CD4-positive, alpha-beta memory T cell (primary cell): ENCODE results near the gene TPR. TPM values are rescaled to one million over a fixed set of nuclear protein-coding genes. Genes with fewer than 3 reads are reported as not detected.
A peak's percentile ranks its signal among the peaks of the same experiment; 100 is the strongest.

Experiments used
- CTCF ChIA-PET: fragments of 350-600 bp; sonication (Branson Sonifier 250); formaldehyde crosslinking; loops from one replicate; lab custom pipeline; 2021; ENCODE audit warnings: inconsistent platforms; ENCODE audit not compliant: partially characterized antibody; lab: Charles Lee
- POLR2A ChIA-PET: fragments of 350-600 bp; sonication (Branson Sonifier 250); formaldehyde crosslinking; loops from one replicate; lab custom pipeline; 2021; ENCODE audit not compliant: partially characterized antibody; lab: Charles Lee
- DNase-seq, 5 donors: peaks; one replicate each; pipeline versions ENCODE4 v3.0.0 to v3.0.0-alpha.2; 2020 to 2022; ENCODE audit warnings: mixed read lengths in 1 of 5
- H3K27ac ChIP-seq: one replicate; pipeline ENCODE4 v1.7.0; 2013; ENCODE audit warnings: low read depth, low read length
- H3K27me3 ChIP-seq: 2 replicates; pipeline ENCODE4 v1.7.0; 2013; ENCODE audit warnings: mild to moderate bottlenecking, low read length, moderate library complexity; ENCODE audit not compliant: insufficient read depth
- H3K36me3 ChIP-seq: 2 replicates; pipeline ENCODE4 v1.7.0; 2013; ENCODE audit warnings: mild to moderate bottlenecking, low read length, moderate library complexity; ENCODE audit not compliant: insufficient read depth
- H3K4me1 ChIP-seq: 2 replicates; pipeline ENCODE4 v1.7.0; 2013; ENCODE audit warnings: mild to moderate bottlenecking, low read length, moderate library complexity; ENCODE audit not compliant: insufficient read depth
- H3K4me3 ChIP-seq, 2 donors: one replicate each; pipeline ENCODE4 v1.7.0; 2013; ENCODE audit warnings: low read length in 2 of 2, mild to moderate bottlenecking in 1 of 2
- H3K9me3 ChIP-seq, 2 donors: one replicate each; pipeline ENCODE4 v1.7.0; 2013; ENCODE audit warnings: low read length in 2 of 2, control low read depth in 1 of 2; ENCODE audit not compliant: control insufficient read depth in 1 of 2
- H3K27ac Mint-ChIP-seq, 7 donors: one replicate each; pipeline ENCODE4 v1.8.0; 2020 to 2021; ENCODE audit warnings: mixed read lengths in 7 of 7, mild to moderate bottlenecking in 6 of 7, inconsistent platforms in 3 of 7, moderate library complexity in 3 of 7
- H3K27me3 Mint-ChIP-seq, 2 donors: one replicate each; pipeline ENCODE4 v1.8.0; 2020 to 2021; ENCODE audit warnings: mixed read lengths in 2 of 2
- H3K36me3 Mint-ChIP-seq, 2 donors: one replicate each; pipeline ENCODE4 v1.8.0; 2020 to 2021; ENCODE audit warnings: mixed read lengths in 2 of 2, inconsistent platforms in 1 of 2, mild to moderate bottlenecking in 1 of 2
- H3K4me1 Mint-ChIP-seq, 4 donors: one replicate each; pipeline ENCODE4 v1.8.0; 2020 to 2021; ENCODE audit warnings: mixed read lengths in 4 of 4, mild to moderate bottlenecking in 1 of 4
- H3K4me3 Mint-ChIP-seq, 8 donors: one replicate each; pipeline ENCODE4 v1.8.0; 2020 to 2021; ENCODE audit warnings: mixed read lengths in 8 of 8, mild to moderate bottlenecking in 7 of 8, moderate library complexity in 6 of 8, inconsistent platforms in 3 of 8
- H3K9me3 Mint-ChIP-seq, 8 donors: one replicate each; pipeline ENCODE4 v1.8.0; 2020 to 2021; ENCODE audit warnings: mixed read lengths in 8 of 8, mild to moderate bottlenecking in 5 of 8, inconsistent platforms in 3 of 8, moderate library complexity in 1 of 8
- intact Hi-C: fragments of 100-400 bp; cut with micrococcal nuclease; formaldehyde crosslinking; loops from one replicate; pipeline ENCODE4 v1.15.1; 2023
- polyA plus RNA-seq, 2 donors: library from polyadenylated mRNA; unstranded; fragments of 300-500 nt; fragmentation: Illumina TruSeq; gene quantifications; one replicate each; pipeline ENCODE4 v1.2.3, GENCODE V29; 2021
- total RNA-seq, 2 experiments: library from RNA; stranded (reverse); gene quantifications; one replicate each; pipeline ENCODE4 v1.2.3, GENCODE V29; 2021

TPR gene
- total and polyA plus RNA-seq, 4 experiments from 2014 or later = 23.8 to 167 (median 130) TPM

DNA sequence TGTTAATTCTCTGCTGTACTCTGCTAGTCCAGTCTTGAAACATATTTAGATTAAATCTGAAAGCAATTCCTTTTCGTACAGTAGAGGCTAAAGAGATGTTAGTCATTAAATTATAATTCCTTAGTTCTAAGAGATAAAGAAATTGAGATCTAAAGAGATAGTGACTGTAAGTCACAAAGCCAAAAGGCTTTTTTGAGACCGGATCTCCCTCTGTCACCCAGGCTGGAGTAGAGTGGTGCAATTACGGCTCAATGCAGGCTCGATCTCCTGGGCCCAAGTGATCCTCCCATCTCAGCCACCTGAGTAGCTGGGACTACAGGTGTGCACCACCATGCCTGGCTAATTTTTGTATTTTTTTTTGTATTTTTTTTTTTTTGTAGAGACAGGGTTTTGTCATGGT, 64.7 kb downstream of the TPR start:
- Histone ChIP-seq H3K27me3 (no peaks in the 10 kb centered on the region), H3K4me1 (peaks cover 44% of the 10 kb centered on the region), H3K36me3 (peaks cover 5% of the 10 kb centered on the region), H3K4me3 (no peak overlapping the region), H3K27ac (no peak overlapping the region), H3K9me3 (no peaks in the 10 kb centered on the region)
- no peak for DNase-seq
- Mint-ChIP-seq H3K36me3 (peaks cover 24 to 30% of the 10 kb centered on the region in 2 donors), H3K4me1 (peaks cover 12 to 23% (median 14%) of the 10 kb centered on the region in 4 donors), H3K9me3 (no peaks in the 10 kb centered on the region), H3K4me3 (no peak overlapping the region), H3K27ac (peak overlapping the region in 1 of 7 donors; percentile 35), H3K27me3 (no peaks in the 10 kb centered on the region)
- ChIA-PET CTCF (interaction anchor here (1.0 kb wide), 1 partner anchor 9 kb away, joined by 3 read pairs; no protein-coding TSS in a partner anchor), POLR2A (interaction anchor here (0.9 kb wide), 1 partner anchor 28 kb away, joined by 3 read pairs; no protein-coding TSS in a partner anchor)
- intact Hi-C loops = no loop called here

DNA sequence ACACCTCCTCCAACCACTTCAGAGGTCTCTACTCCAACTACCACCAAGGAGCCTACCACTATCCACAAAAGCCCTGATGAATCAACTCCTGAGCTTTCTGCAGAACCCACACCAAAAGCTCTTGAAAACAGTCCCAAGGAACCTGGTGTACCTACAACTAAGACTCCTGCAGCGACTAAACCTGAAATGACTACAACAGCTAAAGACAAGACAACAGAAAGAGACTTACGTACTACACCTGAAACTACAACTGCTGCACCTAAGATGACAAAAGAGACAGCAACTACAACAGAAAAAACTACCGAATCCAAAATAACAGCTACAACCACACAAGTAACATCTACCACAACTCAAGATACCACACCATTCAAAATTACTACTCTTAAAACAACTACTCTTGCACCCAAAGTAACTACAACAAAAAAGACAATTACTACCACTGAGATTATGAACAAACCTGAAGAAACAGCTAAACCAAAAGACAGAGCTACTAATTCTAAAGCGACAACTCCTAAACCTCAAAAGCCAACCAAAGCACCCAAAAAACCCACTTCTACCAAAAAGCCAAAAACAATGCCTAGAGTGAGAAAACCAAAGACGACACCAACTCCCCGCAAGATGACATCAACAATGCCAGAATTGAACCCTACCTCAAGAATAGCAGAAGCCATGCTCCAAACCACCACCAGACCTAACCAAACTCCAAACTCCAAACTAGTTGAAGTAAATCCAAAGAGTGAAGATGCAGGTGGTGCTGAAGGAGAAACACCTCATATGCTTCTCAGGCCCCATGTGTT, 66.6 kb downstream of the TPR start:
- H3K27ac ChIP-seq = no peak overlapping the region
- DNase-seq = no peak

DNA sequence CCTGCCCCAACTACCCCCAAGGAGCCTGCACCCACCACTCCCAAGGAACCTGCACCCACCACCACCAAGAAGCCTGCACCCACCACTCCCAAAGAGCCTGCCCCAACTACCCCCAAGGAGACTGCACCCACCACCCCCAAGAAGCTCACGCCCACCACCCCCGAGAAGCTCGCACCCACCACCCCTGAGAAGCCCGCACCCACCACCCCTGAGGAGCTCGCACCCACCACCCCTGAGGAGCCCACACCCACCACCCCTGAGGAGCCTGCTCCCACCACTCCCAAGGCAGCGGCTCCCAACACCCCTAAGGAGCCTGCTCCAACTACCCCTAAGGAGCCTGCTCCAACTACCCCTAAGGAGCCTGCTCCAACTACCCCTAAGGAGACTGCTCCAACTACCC, 67.6 kb downstream of the TPR start:
- Histone ChIP-seq H3K27me3 (no peaks in the 10 kb centered on the region), H3K9me3 (no peaks in the 10 kb centered on the region), H3K4me3 (no peak overlapping the region), H3K36me3 (no peaks in the 10 kb centered on the region), H3K4me1 (peaks cover 71% of the 10 kb centered on the region), H3K27ac (no peak overlapping the region)
- H3K27me3 Mint-ChIP-seq = no peaks in the 10 kb centered on the region
- H3K9me3 Mint-ChIP-seq = no peaks in the 10 kb centered on the region
- peak overlapping the region in 1 of 7 donors; percentile 24 for H3K27ac Mint-ChIP-seq
- ChIA-PET CTCF (interaction anchor here (1.0 kb wide), 1 partner anchor 10 kb away, joined by 3 read pairs; no protein-coding TSS in a partner anchor), POLR2A (interaction anchor here (1.6 kb wide), 1 partner anchor 10 kb away, joined by 14 read pairs; no protein-coding TSS in a partner anchor)
- peaks cover 9 to 11% of the 10 kb centered on the region in 2 donors for H3K36me3 Mint-ChIP-seq
- intact Hi-C loops = no loop called here
- peaks cover 23 to 33% (median 31%) of the 10 kb centered on the region in 4 donors for H3K4me1 Mint-ChIP-seq
- H3K4me3 Mint-ChIP-seq = no peak overlapping the region
- no peak for DNase-seq

More for the DNA sequence above, 66.6 kb downstream of the TPR start:
- Histone ChIP-seq H3K4me3 (no peak overlapping the region), H3K9me3 (no peaks in the 10 kb centered on the region), H3K36me3 (peaks cover 5% of the 10 kb centered on the region), H3K4me1 (peaks cover 63% of the 10 kb centered on the region), H3K27me3 (no peaks in the 10 kb centered on the region)
- intact Hi-C loops = no loop called here
- Mint-ChIP-seq H3K9me3 (no peaks in the 10 kb centered on the region), H3K27me3 (no peaks in the 10 kb centered on the region), H3K27ac (no peak overlapping the region), H3K4me3 (no peak overlapping the region), H3K4me1 (peaks cover 21 to 33% (median 28%) of the 10 kb centered on the region in 4 donors), H3K36me3 (peaks cover 14 to 17% of the 10 kb centered on the region in 2 donors)
- POLR2A ChIA-PET = interaction anchor here (1.1 to 1.6 kb wide), 4 partner anchors 9 to 19 kb away, joined by 4 to 14 read pairs (median 4); no protein-coding TSS in a partner anchor
- CTCF ChIA-PET = interaction anchor here (1.1 to 1.3 kb wide), 2 partner anchors 19 to 67 kb away, joined by 5 read pairs; partner anchors contain the start of genes ODR4 and TPR

DNA sequence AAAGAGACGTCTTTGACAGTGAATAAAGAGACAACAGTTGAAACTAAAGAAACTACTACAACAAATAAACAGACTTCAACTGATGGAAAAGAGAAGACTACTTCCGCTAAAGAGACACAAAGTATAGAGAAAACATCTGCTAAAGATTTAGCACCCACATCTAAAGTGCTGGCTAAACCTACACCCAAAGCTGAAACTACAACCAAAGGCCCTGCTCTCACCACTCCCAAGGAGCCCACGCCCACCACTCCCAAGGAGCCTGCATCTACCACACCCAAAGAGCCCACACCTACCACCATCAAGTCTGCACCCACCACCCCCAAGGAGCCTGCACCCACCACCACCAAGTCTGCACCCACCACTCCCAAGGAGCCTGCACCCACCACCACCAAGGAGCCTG, 68.5 kb downstream of the TPR start:
- ChIA-PET CTCF (interaction anchor here (2.1 kb wide), 1 partner anchor 11 kb away, joined by 7 read pairs; no protein-coding TSS in a partner anchor), POLR2A (interaction anchor here (1.7 kb wide), 1 partner anchor 17 kb away, joined by 5 read pairs; no protein-coding TSS in a partner anchor)
- intact Hi-C loops = no loop called here
- no peaks in the 10 kb centered on the region for H3K9me3 Mint-ChIP-seq
- H3K4me3 ChIP-seq = no peak overlapping the region
- H3K36me3 ChIP-seq = no peaks in the 10 kb centered on the region
- no peaks in the 10 kb centered on the region for H3K27me3 ChIP-seq
- no peaks in the 10 kb centered on the region for H3K9me3 ChIP-seq
- no peak overlapping the region for H3K27ac ChIP-seq
- H3K4me1 Mint-ChIP-seq = peaks cover 27 to 40% (median 35%) of the 10 kb centered on the region in 4 donors
- no peak for DNase-seq
- H3K36me3 Mint-ChIP-seq = peaks cover 8 to 9% of the 10 kb centered on the region in 2 donors
- peaks cover 0 to 1% of the 10 kb centered on the region in 2 donors for H3K27me3 Mint-ChIP-seq
- H3K4me1 ChIP-seq = peaks cover 74% of the 10 kb centered on the region
- peak overlapping the region; percentile 39 to 94 (median 69) for H3K27ac Mint-ChIP-seq
- H3K4me3 Mint-ChIP-seq = peak overlapping the region in 6 of 8 donors; percentile 13 to 69 (median 45)

DNA sequence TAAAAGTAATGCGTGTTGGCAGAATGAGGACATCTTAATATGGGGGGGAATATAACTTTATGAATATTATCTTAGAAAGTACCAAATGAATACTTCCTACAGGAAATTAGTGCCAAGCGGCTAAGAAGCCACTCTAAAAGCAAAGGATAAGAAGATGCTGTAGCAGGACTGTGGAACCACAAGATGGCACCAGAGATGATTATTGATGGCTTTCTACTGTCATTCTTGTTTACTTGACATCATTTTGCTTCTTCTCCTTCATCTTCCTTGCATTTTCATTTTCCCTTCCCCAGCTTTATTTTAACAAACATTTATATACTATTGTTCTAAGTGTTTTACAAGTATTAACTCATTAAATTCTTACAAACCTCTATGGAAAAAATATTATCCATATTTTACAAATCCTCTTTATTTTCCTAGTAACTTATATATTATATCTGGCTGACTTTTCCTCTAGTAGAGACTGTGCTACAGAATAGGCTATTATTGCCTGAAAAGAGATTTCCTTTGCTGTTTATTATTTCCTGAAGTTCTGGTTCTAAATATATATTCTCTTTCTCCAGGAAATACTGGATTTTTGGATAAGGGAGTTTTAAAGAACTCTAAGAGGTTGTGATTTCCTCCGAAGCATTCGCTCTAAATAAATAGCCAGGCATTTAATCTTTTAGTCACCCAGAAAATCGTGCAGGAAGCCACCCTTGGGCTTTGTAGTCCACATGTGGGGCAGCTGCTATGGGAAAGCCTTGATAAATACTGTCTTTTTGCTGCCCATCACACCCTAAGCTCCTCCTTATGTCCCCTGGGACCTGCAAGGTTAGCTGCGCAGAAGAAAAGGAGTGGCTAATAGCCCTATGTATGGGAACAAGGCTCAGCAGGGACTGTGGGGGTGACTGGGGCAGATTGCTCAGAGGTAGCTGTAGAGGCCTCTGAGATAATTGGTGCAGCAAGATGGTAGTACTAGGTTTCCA, 69.8 kb downstream of the TPR start:
- Mint-ChIP-seq H3K27me3 (peaks cover 0 to 1% of the 10 kb centered on the region in 2 donors), H3K27ac (peak overlapping the region; percentile 53 to 91 (median 79)), H3K4me1 (peaks cover 31 to 45% (median 39%) of the 10 kb centered on the region in 4 donors), H3K4me3 (peak overlapping the region in 3 of 8 donors; percentile 3 to 54 (median 37)), H3K36me3 (peaks cover 2 to 4% of the 10 kb centered on the region in 2 donors), H3K9me3 (no peaks in the 10 kb centered on the region)
- peak in 3 of 5 donors; percentile 25 to 42 (median 34) for DNase-seq
- H3K4me3 ChIP-seq = no peak overlapping the region
- CTCF ChIA-PET = interaction anchor here (0.8 to 2.4 kb wide), 9 partner anchors 12 to 70 kb away, joined by 3 to 14 read pairs (median 4); partner anchors contain the start of genes ODR4 and TPR
- no peaks in the 10 kb centered on the region for H3K36me3 ChIP-seq
- H3K9me3 ChIP-seq = no peaks in the 10 kb centered on the region
- POLR2A ChIA-PET = interaction anchor here (0.6 to 1.9 kb wide), 6 partner anchors 12 to 70 kb away, joined by 3 to 6 read pairs (median 5); partner anchors contain the start of genes ODR4 and TPR
- H3K27me3 ChIP-seq = no peaks in the 10 kb centered on the region
- H3K4me1 ChIP-seq = peaks cover 79% of the 10 kb centered on the region
- H3K27ac ChIP-seq = no peak overlapping the region
- intact Hi-C loops = loop anchor here (1.0 to 2.0 kb wide), 4 partner anchors 16 to 681 kb away; no protein-coding TSS in a partner anchor

DNA sequence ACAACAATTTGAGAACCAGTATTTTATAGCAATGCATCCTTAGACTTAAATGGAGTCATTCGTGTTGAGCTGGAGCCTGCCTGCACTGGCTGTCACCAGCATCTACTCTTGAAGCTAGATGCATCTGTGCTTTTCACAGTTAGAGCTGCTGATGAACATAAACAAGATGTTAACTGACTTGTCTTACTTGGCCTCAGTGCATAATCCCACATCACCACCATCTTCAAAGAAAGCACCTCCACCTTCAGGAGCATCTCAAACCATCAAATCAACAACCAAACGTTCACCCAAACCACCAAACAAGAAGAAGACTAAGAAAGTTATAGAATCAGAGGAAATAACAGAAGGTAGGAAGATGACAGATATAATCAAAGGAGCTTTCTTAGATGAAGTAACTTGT, 71.1 kb downstream of the TPR start:
- Mint-ChIP-seq H3K9me3 (no peaks in the 10 kb centered on the region), H3K27ac (peak overlapping the region; percentile 55 to 93 (median 78)), H3K4me1 (peaks cover 30 to 44% (median 38%) of the 10 kb centered on the region in 4 donors), H3K27me3 (peaks cover 0 to 1% of the 10 kb centered on the region in 2 donors), H3K4me3 (peak overlapping the region in 5 of 8 donors; percentile 2 to 76 (median 29)), H3K36me3 (no peaks in the 10 kb centered on the region)
- DNase-seq = peak; percentile 33 to 48 (median 37)
- Histone ChIP-seq H3K4me3 (no peak overlapping the region), H3K27ac (no peak overlapping the region), H3K36me3 (no peaks in the 10 kb centered on the region), H3K4me1 (peaks cover 70% of the 10 kb centered on the region), H3K9me3 (no peaks in the 10 kb centered on the region), H3K27me3 (no peaks in the 10 kb centered on the region)
- intact Hi-C loops = loop anchor here (1.0 to 2.0 kb wide), 2 partner anchors 15 to 21 kb away; no protein-coding TSS in a partner anchor
- ChIA-PET POLR2A (interaction anchor here (1.0 to 1.9 kb wide), 5 partner anchors 13 to 71 kb away, joined by 3 to 6 read pairs (median 5); partner anchors contain the start of genes ODR4 and TPR), CTCF (interaction anchor here (1.1 to 2.4 kb wide), 7 partner anchors 9 to 71 kb away, joined by 4 to 14 read pairs (median 6); partner anchors contain the start of genes ODR4 and TPR)
